ENCODE measurements around the gene KMT2B.

- TF ChIP-seq CREB1 (IDR thresholded peaks at IDR 0.05; ENCODE audit: low read depth) (no peak), RAD21 (IDR thresholded peaks at IDR 0.05; ENCODE audit: low read depth) (no peak), ZBTB7A (IDR thresholded peaks at IDR 0.05; ENCODE audit: low read depth) (no peak), MAX (IDR thresholded peaks at IDR 0.05) (no peak), EP300 (IDR thresholded peaks at IDR 0.05; ENCODE audit: borderline replicate concordance) (no peak), FOXM1 (IDR thresholded peaks at IDR 0.05; ENCODE audit: borderline replicate concordance, low read depth) (no peak)
Measured at GRCh38 chr19:35733180-35734125, 15.7 kb downstream of the KMT2B start.
